ENCODE results near the gene KRT76. TPM values are rescaled to one million over a fixed set of nuclear protein-coding genes. Genes with fewer than 3 reads are reported as not detected.

Gene KRT76
- total RNA-seq, 4 donors from 2014 or later = not detected

- Histone ChIP-seq H3K36me3 (no peaks in the 10 kb centered on the region), H3K4me1 (peaks cover 0 to 7% (median 2%) of the 10 kb centered on the region in 4 donors), H3K4me3 (no peak overlapping the region), H3K9me3 (no peaks in the 10 kb centered on the region), H3K27me3 (peaks cover 9% of the 10 kb centered on the region), H3K27ac (no peak overlapping the region)
- intact Hi-C loops (cut with DNase I; ENCODE audit: low total_unique reads) (no loop called here), in situ Hi-C loops (cut with MboI; ENCODE audit: low pct_ligation_motif_present in 1 of 4, low pct_unique_long_range_greater_than_20kb in 1 of 4, low sequenced_read_pairs in 3 of 4) (no loop called here)
- no peak for DNase-seq
- WGBS, 2 donors (ENCODE audit: low coverage in 1 of 2) = 0 to 68% methylated on average over 1 to 6 of the region's 6 CpGs
- TF ChIP-seq POLR2A (IDR thresholded peaks at IDR 0.05) (no peak), POLR2AphosphoS5 (IDR thresholded peaks at IDR 0.05) (no peak), EP300 (IDR thresholded peaks at IDR 0.05; ENCODE audit: low read depth) (no peak)
- TF ChIP-seq, protein P1, sequence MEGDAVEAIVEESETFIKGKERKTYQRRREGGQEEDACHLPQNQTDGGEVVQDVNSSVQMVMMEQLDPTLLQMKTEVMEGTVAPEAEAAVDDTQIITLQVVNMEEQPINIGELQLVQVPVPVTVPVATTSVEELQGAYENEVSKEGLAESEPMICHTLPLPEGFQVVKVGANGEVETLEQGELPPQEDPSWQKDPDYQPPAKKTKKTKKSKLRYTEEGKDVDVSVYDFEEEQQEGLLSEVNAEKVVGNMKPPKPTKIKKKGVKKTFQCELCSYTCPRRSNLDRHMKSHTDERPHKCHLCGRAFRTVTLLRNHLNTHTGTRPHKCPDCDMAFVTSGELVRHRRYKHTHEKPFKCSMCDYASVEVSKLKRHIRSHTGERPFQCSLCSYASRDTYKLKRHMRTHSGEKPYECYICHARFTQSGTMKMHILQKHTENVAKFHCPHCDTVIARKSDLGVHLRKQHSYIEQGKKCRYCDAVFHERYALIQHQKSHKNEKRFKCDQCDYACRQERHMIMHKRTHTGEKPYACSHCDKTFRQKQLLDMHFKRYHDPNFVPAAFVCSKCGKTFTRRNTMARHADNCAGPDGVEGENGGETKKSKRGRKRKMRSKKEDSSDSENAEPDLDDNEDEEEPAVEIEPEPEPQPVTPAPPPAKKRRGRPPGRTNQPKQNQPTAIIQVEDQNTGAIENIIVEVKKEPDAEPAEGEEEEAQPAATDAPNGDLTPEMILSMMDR (IDR thresholded peaks at IDR 0.05) = no peak
These were observed 10.4 kb upstream of the KRT76 start for GRCh38 chr12:52787324-52788191.

DNA sequence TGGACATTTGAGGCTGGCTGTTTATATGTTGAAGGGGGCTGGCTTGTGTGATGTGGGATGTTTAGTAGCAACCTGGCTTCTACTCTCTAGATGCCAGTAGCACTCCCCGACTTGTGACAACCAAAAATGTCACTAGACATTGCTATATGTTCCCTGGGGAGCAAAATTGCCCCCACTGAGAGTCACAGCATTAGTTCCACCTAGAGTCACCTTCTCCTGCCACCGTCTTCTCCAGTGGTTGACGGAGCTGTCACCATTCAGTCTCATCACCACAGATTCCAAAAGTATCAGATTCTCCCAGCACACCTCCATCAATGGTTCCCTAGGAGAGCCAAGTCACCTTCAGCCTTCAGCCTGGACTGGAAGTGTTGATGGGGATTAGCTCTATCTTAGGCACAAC lies 7.8 kb upstream of the KRT76 start:
- Histone ChIP-seq H3K27me3 (peaks cover 9% of the 10 kb centered on the region), H3K27ac (no peak overlapping the region), H3K4me3 (no peak overlapping the region), H3K36me3 (no peaks in the 10 kb centered on the region), H3K9me3 (no peaks in the 10 kb centered on the region), H3K4me1 (peaks cover 0 to 3% (median 1%) of the 10 kb centered on the region in 4 donors)
- TF ChIP-seq POLR2A (IDR thresholded peaks at IDR 0.05) = no peak
- TF ChIP-seq POLR2AphosphoS5 (IDR thresholded peaks at IDR 0.05) = no peak
- TF ChIP-seq, protein P1 (IDR thresholded peaks at IDR 0.05) = no peak
- no peak for DNase-seq
- in situ Hi-C loops (cut with MboI; ENCODE audit: low pct_ligation_motif_present in 1 of 4, low pct_unique_long_range_greater_than_20kb in 1 of 4, low sequenced_read_pairs in 3 of 4) = no loop called here
- intact Hi-C loops (cut with DNase I; ENCODE audit: low total_unique reads) = no loop called here
- 76% methylated on average over 3 of the region's 3 CpGs; no CpG with 5 or more reads in 1 of the 2 donors for WGBS, 2 donors (ENCODE audit: low coverage in 1 of 2)

DNA sequence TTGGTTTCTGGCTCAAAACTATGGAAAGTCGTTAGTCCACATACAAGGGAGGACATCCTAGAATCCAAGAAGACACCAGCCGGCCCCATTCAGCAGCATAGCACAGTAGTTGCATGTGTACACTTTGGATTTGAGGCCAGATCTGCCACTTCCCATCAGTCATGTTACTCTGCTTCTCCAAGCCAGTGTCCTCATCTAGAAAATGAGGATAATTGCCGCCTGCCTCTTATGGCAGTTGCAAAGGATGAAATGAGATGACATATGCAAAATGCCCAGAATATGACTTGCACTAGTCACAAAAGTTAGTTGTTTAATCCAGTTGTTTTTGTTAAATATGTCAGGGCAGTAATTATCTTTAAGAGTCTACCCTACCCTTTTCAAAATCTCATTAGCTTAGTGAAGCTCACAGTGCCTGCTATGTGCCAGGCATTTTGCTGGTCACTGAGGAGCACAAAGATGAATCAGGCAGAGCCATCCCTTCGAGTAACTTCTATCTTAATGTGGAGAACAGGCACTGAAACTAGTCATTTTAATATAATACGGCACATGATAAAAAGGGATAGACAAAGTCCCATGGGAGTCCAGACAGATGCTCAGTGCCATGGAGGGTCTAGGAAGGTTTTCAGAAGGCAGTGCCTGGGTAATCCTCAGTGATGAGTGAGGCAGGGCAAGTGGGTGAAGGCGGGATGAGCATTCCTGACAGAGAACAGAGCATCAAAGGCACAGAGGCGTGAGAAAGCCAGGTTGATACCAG lies 6.6 kb upstream of the KRT76 start:
- Histone ChIP-seq H3K36me3 (no peaks in the 10 kb centered on the region), H3K27ac (no peak overlapping the region), H3K9me3 (no peaks in the 10 kb centered on the region), H3K27me3 (peaks cover 2% of the 10 kb centered on the region), H3K4me1 (no peaks in the 10 kb centered on the region), H3K4me3 (no peak overlapping the region)
- TF ChIP-seq EP300 (IDR thresholded peaks at IDR 0.05; ENCODE audit: low read depth) = no peak
- TF ChIP-seq, protein P1 (IDR thresholded peaks at IDR 0.05) = no peak
- TF ChIP-seq POLR2AphosphoS5 (IDR thresholded peaks at IDR 0.05) = no peak
- TF ChIP-seq POLR2A (IDR thresholded peaks at IDR 0.05) = no peak
- no peak for DNase-seq
- WGBS, 2 donors (ENCODE audit: low coverage in 1 of 2) = 76 to 79% methylated on average over 3 to 7 of the region's 7 CpGs
- in situ Hi-C loops (cut with MboI; ENCODE audit: low pct_ligation_motif_present in 1 of 4, low pct_unique_long_range_greater_than_20kb in 1 of 4, low sequenced_read_pairs in 3 of 4) (no loop called here), intact Hi-C loops (cut with DNase I; ENCODE audit: low total_unique reads) (no loop called here)

DNA sequence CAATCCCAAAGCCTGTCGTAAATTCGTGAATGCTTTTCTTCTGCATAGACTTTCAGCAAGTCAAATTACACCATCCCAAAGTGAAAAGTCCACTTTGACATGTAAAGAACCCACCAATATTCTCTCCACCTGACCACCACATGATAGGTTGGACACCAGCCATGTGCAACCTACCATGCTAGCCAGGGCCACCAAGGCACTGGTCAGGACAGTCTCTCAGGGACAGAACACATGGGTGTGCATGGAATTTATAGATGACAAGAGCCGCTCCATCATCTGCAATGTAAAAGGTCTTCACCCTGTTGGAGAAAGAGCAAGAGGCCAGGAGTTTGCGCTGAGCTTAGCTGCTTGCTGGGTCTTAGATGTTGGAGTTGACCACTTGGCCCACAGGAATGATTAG lies 5.4 kb upstream of the KRT76 start:
- in situ Hi-C loops (cut with MboI; ENCODE audit: low pct_ligation_motif_present in 1 of 4, low pct_unique_long_range_greater_than_20kb in 1 of 4, low sequenced_read_pairs in 3 of 4) = no loop called here
- no peaks in the 10 kb centered on the region for H3K9me3 ChIP-seq
- intact Hi-C loops (cut with DNase I; ENCODE audit: low total_unique reads) = no loop called here
- WGBS, 2 donors (ENCODE audit: low coverage in 1 of 2) = 90 to 97% methylated on average over 4 of the region's 4 CpGs
- H3K36me3 ChIP-seq = no peaks in the 10 kb centered on the region
- TF ChIP-seq, protein P1 (IDR thresholded peaks at IDR 0.05) = no peak
- no peak for TF ChIP-seq POLR2AphosphoS5 (IDR thresholded peaks at IDR 0.05)
- no peak overlapping the region for H3K4me3 ChIP-seq
- DNase-seq = no peak
- H3K27me3 ChIP-seq = peaks cover 2% of the 10 kb centered on the region
- no peak overlapping the region for H3K27ac ChIP-seq
- H3K4me1 ChIP-seq = no peaks in the 10 kb centered on the region
